Body of pancreas (tissue), 4 donors: ENCODE measurements around the gene UCK1. TPM values are rescaled to one million over a fixed set of nuclear protein-coding genes. Genes with fewer than 3 reads are reported as not detected.

Experiments
- ATAC-seq: fragments of 150-250 bp; one replicate; pipeline ENCODE4 v1.9.1; 2016
- DNase-seq, 4 donors: peaks; one replicate each; pipeline ENCODE4 v3.0.0-alpha.2; 2019
- H3K27ac ChIP-seq, 4 donors: fragments of 200-600 bp; sonication (generic); 1 replicate in 3 of 4; 2 replicates in 1 of 4; pipeline versions ENCODE4 v1.5.1 to v1.6.1; 2016 to 2019; ENCODE audit warnings: mild to moderate bottlenecking in 1 of 4, mixed read lengths in 1 of 4, moderate library complexity in 1 of 4
- H3K27me3 ChIP-seq, 2 donors: fragments of 200-600 bp; sonication (generic); one replicate each; pipeline ENCODE4 v1.6.0; 2016; ENCODE audit warnings: mild to moderate bottlenecking in 1 of 2
- H3K36me3 ChIP-seq, 2 donors: fragments of 200-600 bp; sonication (generic); replicated peaks in 1 of 2; 2 replicates each; pipeline ENCODE4 v1.5.1; 2016; ENCODE audit warnings: low read depth in 2 of 2; ENCODE audit not compliant: insufficient read depth in 1 of 2
- H3K4me1 ChIP-seq: fragments of 200-600 bp; sonication (generic); one replicate; pipeline ENCODE4 v1.6.0; 2016
- H3K4me3 ChIP-seq, 2 donors: fragments of 200-600 bp; sonication (generic); 1 replicate in 1 of 2; 2 replicates in 1 of 2; pipeline ENCODE4 v1.5.1; 2016 to 2019
- H3K9me3 ChIP-seq, 3 donors: fragments of 200-600 bp; sonication (generic); 1 replicate in 2 of 3; 2 replicates in 1 of 3; pipeline ENCODE4 v1.5.1; 2016
- POLR2A ChIP-seq, 3 donors: fragments of 450-650 bp; IDR thresholded peaks; one replicate each; pipeline ENCODE4 v1.6.1; 2016; ENCODE audit warnings: antibody characterized with exemption in 3 of 3, mild to moderate bottlenecking in 2 of 3
- WGBS, 2 donors: methylation state at CpG; one replicate each; pipeline ENCODE4 v1.1.5; 2017; 5-methylcytosine and 5-hydroxymethylcytosine counted together
- intact Hi-C: fragments of 100-400 bp; cut with DNase I; formaldehyde crosslinking; loops from one replicate; pipeline ENCODE4 v1.15.1; 2023
- total RNA-seq, 2 donors: library from RNA; depleted of rRNA; stranded (reverse); fragments of >200 nt; gene quantifications; one replicate each; pipeline ENCODE4 v1.1.0, GENCODE V29; 2016
- TF ChIP-seq, protein P1 (sequence below), 7 experiments: fragments of 450-650 bp in 4 of 7; fragments of 200-600 bp in 3 of 7; sonication (generic) in 3 of 7; IDR thresholded peaks; one replicate each; pipeline ENCODE4 v1.5.1; 2016 to 2019; ENCODE audit warnings: antibody characterized with exemption in 7 of 7

Gene UCK1
- total RNA-seq, 2 donors from 2014 or later, result 16.5 to 37.1 TPM

- intact Hi-C loops, result loop anchor here (5.0 kb wide), 1 partner anchor 127 kb away; no protein-coding TSS in a partner anchor
- ATAC-seq (no peak), DNase-seq (no peak)
- Histone ChIP-seq H3K9me3 (no peaks in the 10 kb centered on the region), H3K27ac (no peak overlapping the region), H3K4me1 (no peaks in the 10 kb centered on the region), H3K27me3 (no peaks in the 10 kb centered on the region), H3K36me3 (peaks cover 46 to 62% of the 10 kb centered on the region in 2 donors), H3K4me3 (no peak overlapping the region)
- WGBS, 2 donors, result 87 to 89% methylated on average over 10 of the region's 10 CpGs
- no peak for TF ChIP-seq POLR2A (IDR thresholded peaks at IDR 0.05)
- TF ChIP-seq, protein P1, sequence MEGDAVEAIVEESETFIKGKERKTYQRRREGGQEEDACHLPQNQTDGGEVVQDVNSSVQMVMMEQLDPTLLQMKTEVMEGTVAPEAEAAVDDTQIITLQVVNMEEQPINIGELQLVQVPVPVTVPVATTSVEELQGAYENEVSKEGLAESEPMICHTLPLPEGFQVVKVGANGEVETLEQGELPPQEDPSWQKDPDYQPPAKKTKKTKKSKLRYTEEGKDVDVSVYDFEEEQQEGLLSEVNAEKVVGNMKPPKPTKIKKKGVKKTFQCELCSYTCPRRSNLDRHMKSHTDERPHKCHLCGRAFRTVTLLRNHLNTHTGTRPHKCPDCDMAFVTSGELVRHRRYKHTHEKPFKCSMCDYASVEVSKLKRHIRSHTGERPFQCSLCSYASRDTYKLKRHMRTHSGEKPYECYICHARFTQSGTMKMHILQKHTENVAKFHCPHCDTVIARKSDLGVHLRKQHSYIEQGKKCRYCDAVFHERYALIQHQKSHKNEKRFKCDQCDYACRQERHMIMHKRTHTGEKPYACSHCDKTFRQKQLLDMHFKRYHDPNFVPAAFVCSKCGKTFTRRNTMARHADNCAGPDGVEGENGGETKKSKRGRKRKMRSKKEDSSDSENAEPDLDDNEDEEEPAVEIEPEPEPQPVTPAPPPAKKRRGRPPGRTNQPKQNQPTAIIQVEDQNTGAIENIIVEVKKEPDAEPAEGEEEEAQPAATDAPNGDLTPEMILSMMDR (IDR thresholded peaks at IDR 0.05), result no peak
These were observed 52.2 kb downstream of the UCK1 start for GRCh38 chr9:131478911-131479310.

DNA sequence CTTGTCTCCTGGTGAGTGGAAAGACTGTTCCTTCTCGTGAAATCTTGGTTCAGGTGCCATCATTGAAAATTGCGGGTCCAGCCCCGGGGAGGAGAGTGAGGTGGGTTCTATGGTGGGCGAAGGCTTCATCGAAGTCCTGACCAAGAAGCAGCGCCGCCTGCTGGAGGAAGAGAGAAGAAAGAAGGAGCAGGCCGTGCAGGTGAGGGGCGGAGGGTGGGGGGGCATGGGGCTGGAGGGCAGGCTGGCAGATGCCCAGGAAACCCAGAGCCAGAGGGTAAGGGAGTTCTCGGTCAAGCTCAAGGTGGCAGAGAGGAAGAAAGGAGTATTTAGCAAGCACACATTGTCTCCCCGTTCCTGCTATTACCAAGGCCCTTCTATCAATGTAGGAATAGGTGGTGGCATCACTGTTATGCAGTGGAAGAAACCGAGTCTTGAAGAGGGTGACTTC, 52.6 kb downstream of the UCK1 start:
- Histone ChIP-seq H3K9me3 (no peaks in the 10 kb centered on the region), H3K36me3 (peaks cover 41 to 62% of the 10 kb centered on the region in 2 donors), H3K27me3 (no peaks in the 10 kb centered on the region), H3K27ac (no peak overlapping the region), H3K4me1 (no peaks in the 10 kb centered on the region), H3K4me3 (no peak overlapping the region)
- 46 to 53% methylated on average over 12 of the region's 12 CpGs for WGBS, 2 donors
- TF ChIP-seq POLR2A (IDR thresholded peaks at IDR 0.05), result no peak
- TF ChIP-seq, protein P1 (IDR thresholded peaks at IDR 0.05), result peak; percentile 17 to 60 (median 34)
- ATAC-seq, result no peak
- peak; percentile 42 to 70 (median 50) for DNase-seq
- intact Hi-C loops, result loop anchor here (5.0 kb wide), 1 partner anchor 126 kb away; no protein-coding TSS in a partner anchor

- Histone ChIP-seq H3K9me3 (no peaks in the 10 kb centered on the region), H3K4me1 (no peaks in the 10 kb centered on the region), H3K36me3 (peaks cover 39 to 60% of the 10 kb centered on the region in 2 donors), H3K4me3 (no peak overlapping the region), H3K27ac (no peak overlapping the region), H3K27me3 (no peaks in the 10 kb centered on the region)
- 84 to 94% methylated on average over 10 to 18 of the region's 19 CpGs for WGBS, 2 donors
- ATAC-seq, result no peak
- intact Hi-C loops, result loop anchor here (5.0 kb wide), 1 partner anchor 126 kb away; no protein-coding TSS in a partner anchor
- no peak for DNase-seq
- TF ChIP-seq, protein P1 (IDR thresholded peaks at IDR 0.05), result no peak
- TF ChIP-seq POLR2A (IDR thresholded peaks at IDR 0.05), result no peak
These were observed 53.1 kb downstream of the UCK1 start for GRCh38 chr9:131477816-131478419.

DNA sequence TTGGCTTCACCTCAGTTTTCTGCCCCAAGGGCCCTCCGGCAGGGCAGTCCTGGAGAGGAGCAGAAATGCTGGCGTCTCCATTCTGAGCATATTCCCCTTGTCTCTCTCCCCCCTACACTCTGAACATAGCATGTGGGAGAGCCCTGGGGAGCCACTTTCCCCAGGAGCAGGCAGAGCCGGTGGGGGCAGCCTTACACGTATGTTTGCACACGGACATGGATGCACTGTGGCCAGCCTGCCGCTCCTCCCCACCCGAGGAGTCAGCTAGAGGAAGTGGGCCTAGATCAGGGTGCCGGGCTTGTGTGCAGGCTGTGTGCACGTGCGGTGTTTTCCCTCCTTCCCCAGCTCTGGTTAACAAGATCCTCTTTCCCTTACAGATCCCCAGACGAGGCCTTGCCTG, 53.7 kb downstream of the UCK1 start:
- WGBS, 2 donors, result 92 to 95% methylated on average over 7 to 10 of the region's 11 CpGs

More for the DNA sequence above, 53.7 kb downstream of the UCK1 start:
- intact Hi-C loops, result loop anchor here (5.0 kb wide), 1 partner anchor 125 kb away; no protein-coding TSS in a partner anchor
- Histone ChIP-seq H3K4me1 (no peaks in the 10 kb centered on the region), H3K27ac (no peak overlapping the region), H3K9me3 (no peaks in the 10 kb centered on the region), H3K27me3 (no peaks in the 10 kb centered on the region), H3K4me3 (no peak overlapping the region), H3K36me3 (peaks cover 33 to 59% of the 10 kb centered on the region in 2 donors)
- TF ChIP-seq, protein P1 (IDR thresholded peaks at IDR 0.05), result no peak
- TF ChIP-seq POLR2A (IDR thresholded peaks at IDR 0.05), result no peak
- no peak for DNase-seq
- no peak for ATAC-seq
